ENCODE results near the gene ZNF618. TPM values are rescaled to one million over a fixed set of nuclear protein-coding genes. Genes with fewer than 3 reads are reported as not detected.

The ZNF618 gene
- total and polyA plus RNA-seq, 2 experiments from 2014 or later: 12.1 to 22.1 TPM

DNA sequence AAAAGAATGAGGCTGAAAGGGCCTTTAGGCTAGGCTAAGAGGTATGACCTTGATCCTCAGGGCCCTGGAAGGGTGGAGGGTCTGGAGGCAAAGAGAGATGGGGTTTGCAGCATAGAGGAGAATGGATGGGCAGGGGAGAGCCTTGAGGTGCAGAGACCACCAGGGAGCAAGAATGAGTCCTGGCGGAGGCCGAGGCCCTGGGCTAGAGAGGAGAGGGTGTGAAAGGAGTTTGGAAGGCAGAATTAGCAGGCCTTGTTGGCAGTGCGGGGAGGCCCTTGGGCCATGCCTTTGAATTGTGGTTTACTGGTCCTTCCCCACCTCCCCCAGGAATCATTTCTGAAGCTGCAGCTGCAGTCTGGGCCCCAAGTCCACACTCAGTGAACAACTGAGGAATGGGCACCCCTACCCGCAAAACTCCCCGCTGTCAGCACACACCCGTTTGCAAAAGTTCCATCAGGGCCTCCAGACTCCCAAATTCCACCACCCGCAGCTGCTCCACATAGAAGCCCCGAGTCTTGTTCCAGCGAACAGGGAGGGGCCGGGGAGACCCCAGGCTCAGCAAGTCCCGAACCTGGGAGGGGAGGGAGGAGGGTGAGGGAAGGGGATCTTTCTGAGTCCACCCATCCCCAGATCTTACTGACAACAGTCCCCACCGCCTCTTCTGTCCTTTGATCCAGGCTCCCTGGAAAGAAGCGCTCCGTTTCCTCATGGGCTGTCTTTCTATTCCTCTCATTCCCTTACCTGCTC is 220.9 kb downstream of the ZNF618 start (continued):
- TF ChIP-seq, protein P1, sequence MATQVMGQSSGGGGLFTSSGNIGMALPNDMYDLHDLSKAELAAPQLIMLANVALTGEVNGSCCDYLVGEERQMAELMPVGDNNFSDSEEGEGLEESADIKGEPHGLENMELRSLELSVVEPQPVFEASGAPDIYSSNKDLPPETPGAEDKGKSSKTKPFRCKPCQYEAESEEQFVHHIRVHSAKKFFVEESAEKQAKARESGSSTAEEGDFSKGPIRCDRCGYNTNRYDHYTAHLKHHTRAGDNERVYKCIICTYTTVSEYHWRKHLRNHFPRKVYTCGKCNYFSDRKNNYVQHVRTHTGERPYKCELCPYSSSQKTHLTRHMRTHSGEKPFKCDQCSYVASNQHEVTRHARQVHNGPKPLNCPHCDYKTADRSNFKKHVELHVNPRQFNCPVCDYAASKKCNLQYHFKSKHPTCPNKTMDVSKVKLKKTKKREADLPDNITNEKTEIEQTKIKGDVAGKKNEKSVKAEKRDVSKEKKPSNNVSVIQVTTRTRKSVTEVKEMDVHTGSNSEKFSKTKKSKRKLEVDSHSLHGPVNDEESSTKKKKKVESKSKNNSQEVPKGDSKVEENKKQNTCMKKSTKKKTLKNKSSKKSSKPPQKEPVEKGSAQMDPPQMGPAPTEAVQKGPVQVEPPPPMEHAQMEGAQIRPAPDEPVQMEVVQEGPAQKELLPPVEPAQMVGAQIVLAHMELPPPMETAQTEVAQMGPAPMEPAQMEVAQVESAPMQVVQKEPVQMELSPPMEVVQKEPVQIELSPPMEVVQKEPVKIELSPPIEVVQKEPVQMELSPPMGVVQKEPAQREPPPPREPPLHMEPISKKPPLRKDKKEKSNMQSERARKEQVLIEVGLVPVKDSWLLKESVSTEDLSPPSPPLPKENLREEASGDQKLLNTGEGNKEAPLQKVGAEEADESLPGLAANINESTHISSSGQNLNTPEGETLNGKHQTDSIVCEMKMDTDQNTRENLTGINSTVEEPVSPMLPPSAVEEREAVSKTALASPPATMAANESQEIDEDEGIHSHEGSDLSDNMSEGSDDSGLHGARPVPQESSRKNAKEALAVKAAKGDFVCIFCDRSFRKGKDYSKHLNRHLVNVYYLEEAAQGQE (IDR thresholded peaks at IDR 0.05; ENCODE audit: unreplicated experiment): no peak
- TF ChIP-seq, protein P2, sequence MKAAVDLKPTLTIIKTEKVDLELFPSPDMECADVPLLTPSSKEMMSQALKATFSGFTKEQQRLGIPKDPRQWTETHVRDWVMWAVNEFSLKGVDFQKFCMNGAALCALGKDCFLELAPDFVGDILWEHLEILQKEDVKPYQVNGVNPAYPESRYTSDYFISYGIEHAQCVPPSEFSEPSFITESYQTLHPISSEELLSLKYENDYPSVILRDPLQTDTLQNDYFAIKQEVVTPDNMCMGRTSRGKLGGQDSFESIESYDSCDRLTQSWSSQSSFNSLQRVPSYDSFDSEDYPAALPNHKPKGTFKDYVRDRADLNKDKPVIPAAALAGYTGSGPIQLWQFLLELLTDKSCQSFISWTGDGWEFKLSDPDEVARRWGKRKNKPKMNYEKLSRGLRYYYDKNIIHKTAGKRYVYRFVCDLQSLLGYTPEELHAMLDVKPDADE (IDR thresholded peaks at IDR 0.05): no peak
- TF ChIP-seq CREB1 (CRISPR knock-in tag; IDR thresholded peaks at IDR 0.05; ENCODE audit: low read depth) (no peak), STAT1 (IDR thresholded peaks at IDR 0.05; ENCODE audit: unreplicated experiment) (no peak)

DNA sequence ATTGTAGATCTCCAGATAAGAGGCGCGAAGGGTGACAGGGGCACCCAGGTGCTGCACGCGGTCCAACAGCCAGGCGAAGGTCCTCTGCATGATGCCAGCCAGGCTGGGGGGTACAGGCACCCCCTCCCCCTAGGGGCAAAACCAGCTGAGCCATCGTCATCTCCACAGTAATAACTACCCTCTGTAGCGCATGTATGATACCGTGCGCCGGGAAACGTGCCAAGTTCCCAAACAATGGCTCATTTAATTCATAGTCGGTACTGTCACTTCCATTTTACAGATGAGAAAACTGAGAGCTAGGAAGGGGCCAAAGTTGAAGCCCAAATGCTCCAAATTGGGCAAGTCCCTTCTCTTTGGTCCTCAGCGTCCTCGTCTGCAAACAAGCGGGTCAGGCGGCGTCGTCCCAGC is 221.5 kb downstream of the ZNF618 start:
- Mint-ChIP-seq H3K27ac (no peak overlapping the region), H3K9me3 (peaks cover 11% of the 10 kb centered on the region), H3K27me3 (ENCODE audit: insufficient read depth, low read depth, poor library complexity) (peaks cover 35% of the 10 kb centered on the region), H3K36me3 (ENCODE audit: low read depth) (no peaks in the 10 kb centered on the region; the same call in 1 of the 3 replicates), H3K4me1 (peaks cover 18% of the 10 kb centered on the region), H3K4me3 (peak overlapping the region; percentile 65)
- no peaks in the 10 kb centered on the region for H3K36me3 ChIP-seq (ENCODE audit: insufficient read depth)
- ATAC-seq: no peak
- no peaks in the 10 kb centered on the region for H3K79me2 ChIP-seq (replicated peaks; ENCODE audit: insufficient read depth)
- no peak overlapping the region for H3K27ac ChIP-seq (ENCODE audit: low read depth)
- H3K27me3 ChIP-seq (ENCODE audit: insufficient read depth): peaks cover 32% of the 10 kb centered on the region
- no peaks in the 10 kb centered on the region for H3F3A ChIP-seq (replicated peaks; ENCODE audit: low read depth)
- peak overlapping the region; percentile 67 for H3K4me3 ChIP-seq
- peak overlapping the region; percentile 66; the same call in 1 of the 2 replicates for H2AFZ ChIP-seq
- peaks cover 13% of the 10 kb centered on the region for H3K4me1 ChIP-seq (ENCODE audit: insufficient read depth)
- no peaks in the 10 kb centered on the region for H3K9me2 ChIP-seq (ENCODE audit: insufficient read depth)
- no peaks in the 10 kb centered on the region for H4K20me1 ChIP-seq (replicated peaks; ENCODE audit: insufficient read depth)
- peak overlapping the region; percentile 80 for H3K4me2 ChIP-seq
- no peak for DNase-seq (ENCODE audit: low spot score)
- TF ChIP-seq, protein P3, sequence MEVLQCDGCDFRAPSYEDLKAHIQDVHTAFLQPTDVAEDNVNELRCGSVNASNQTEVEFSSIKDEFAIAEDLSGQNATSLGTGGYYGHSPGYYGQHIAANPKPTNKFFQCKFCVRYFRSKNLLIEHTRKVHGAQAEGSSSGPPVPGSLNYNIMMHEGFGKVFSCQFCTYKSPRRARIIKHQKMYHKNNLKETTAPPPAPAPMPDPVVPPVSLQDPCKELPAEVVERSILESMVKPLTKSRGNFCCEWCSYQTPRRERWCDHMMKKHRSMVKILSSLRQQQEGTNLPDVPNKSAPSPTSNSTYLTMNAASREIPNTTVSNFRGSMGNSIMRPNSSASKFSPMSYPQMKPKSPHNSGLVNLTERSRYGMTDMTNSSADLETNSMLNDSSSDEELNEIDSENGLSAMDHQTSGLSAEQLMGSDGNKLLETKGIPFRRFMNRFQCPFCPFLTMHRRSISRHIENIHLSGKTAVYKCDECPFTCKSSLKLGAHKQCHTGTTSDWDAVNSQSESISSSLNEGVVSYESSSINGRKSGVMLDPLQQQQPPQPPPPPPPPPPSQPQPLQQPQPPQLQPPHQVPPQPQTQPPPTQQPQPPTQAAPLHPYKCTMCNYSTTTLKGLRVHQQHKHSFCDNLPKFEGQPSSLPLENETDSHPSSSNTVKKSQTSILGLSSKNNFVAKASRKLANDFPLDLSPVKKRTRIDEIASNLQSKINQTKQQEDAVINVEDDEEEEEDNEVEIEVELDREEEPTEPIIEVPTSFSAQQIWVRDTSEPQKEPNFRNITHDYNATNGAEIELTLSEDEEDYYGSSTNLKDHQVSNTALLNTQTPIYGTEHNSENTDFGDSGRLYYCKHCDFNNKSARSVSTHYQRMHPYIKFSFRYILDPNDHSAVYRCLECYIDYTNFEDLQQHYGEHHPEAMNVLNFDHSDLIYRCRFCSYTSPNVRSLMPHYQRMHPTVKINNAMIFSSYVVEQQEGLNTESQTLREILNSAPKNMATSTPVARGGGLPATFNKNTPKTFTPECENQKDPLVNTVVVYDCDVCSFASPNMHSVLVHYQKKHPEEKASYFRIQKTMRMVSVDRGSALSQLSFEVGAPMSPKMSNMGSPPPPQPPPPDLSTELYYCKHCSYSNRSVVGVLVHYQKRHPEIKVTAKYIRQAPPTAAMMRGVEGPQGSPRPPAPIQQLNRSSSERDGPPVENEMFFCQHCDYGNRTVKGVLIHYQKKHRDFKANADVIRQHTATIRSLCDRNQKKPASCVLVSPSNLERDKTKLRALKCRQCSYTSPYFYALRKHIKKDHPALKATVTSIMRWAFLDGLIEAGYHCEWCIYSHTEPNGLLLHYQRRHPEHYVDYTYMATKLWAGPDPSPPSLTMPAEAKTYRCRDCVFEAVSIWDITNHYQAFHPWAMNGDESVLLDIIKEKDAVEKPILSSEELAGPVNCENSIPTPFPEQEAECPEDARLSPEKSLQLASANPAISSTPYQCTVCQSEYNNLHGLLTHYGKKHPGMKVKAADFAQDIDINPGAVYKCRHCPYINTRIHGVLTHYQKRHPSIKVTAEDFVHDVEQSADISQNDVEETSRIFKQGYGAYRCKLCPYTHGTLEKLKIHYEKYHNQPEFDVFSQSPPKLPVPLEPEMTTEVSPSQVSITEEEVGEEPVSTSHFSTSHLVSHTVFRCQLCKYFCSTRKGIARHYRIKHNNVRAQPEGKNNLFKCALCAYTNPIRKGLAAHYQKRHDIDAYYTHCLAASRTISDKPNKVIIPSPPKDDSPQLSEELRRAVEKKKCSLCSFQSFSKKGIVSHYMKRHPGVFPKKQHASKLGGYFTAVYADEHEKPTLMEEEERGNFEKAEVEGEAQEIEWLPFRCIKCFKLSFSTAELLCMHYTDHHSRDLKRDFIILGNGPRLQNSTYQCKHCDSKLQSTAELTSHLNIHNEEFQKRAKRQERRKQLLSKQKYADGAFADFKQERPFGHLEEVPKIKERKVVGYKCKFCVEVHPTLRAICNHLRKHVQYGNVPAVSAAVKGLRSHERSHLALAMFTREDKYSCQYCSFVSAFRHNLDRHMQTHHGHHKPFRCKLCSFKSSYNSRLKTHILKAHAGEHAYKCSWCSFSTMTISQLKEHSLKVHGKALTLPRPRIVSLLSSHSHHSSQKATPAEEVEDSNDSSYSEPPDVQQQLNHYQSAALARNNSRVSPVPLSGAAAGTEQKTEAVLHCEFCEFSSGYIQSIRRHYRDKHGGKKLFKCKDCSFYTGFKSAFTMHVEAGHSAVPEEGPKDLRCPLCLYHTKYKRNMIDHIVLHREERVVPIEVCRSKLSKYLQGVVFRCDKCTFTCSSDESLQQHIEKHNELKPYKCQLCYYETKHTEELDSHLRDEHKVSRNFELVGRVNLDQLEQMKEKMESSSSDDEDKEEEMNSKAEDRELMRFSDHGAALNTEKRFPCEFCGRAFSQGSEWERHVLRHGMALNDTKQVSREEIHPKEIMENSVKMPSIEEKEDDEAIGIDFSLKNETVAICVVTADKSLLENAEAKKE (CRISPR knock-in tag; IDR thresholded peaks at IDR 0.05): no peak
- TF ChIP-seq NANOG (IDR thresholded peaks at IDR 0.05; ENCODE audit: borderline replicate concordance) (no peak), ZNF114 (CRISPR knock-in tag; IDR thresholded peaks at IDR 0.05) (no peak), STAT1 (IDR thresholded peaks at IDR 0.05; ENCODE audit: unreplicated experiment) (no peak), CREB1 (CRISPR knock-in tag; IDR thresholded peaks at IDR 0.05; ENCODE audit: low read depth) (no peak), EZH2 (IDR thresholded peaks at IDR 0.05; ENCODE audit: low read depth, unreplicated experiment) (no peak), JUNB (IDR thresholded peaks at IDR 0.05; ENCODE audit: unreplicated experiment) (no peak), POLR2AphosphoS5 (IDR thresholded peaks at IDR 0.05; ENCODE audit: low read depth) (no peak)
- TF ChIP-seq, protein P4, sequence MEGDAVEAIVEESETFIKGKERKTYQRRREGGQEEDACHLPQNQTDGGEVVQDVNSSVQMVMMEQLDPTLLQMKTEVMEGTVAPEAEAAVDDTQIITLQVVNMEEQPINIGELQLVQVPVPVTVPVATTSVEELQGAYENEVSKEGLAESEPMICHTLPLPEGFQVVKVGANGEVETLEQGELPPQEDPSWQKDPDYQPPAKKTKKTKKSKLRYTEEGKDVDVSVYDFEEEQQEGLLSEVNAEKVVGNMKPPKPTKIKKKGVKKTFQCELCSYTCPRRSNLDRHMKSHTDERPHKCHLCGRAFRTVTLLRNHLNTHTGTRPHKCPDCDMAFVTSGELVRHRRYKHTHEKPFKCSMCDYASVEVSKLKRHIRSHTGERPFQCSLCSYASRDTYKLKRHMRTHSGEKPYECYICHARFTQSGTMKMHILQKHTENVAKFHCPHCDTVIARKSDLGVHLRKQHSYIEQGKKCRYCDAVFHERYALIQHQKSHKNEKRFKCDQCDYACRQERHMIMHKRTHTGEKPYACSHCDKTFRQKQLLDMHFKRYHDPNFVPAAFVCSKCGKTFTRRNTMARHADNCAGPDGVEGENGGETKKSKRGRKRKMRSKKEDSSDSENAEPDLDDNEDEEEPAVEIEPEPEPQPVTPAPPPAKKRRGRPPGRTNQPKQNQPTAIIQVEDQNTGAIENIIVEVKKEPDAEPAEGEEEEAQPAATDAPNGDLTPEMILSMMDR (conservative IDR thresholded peaks at IDR 0.05; ENCODE audit: low read depth in 2 of 2): no peak
